HepG2 (cell line): ENCODE measurements around the gene MED13L. TPM values are rescaled to one million over a fixed set of nuclear protein-coding genes. Genes with fewer than 3 reads are reported as not detected.

Experiments used
- HIVEP1 ChIP-seq: sonication (generic); formaldehyde crosslinking; IDR thresholded peaks from 2 replicates; pipeline ENCODE4 v1.4.0; 2020; ENCODE audit warnings: mild to moderate bottlenecking, missing genetic modification reagents
- LBX2 ChIP-seq: sonication (generic); formaldehyde crosslinking; IDR thresholded peaks from 2 replicates; pipeline ENCODE4 v1.5.0; 2020; ENCODE audit warnings: missing genetic modification reagents, mild to moderate bottlenecking, borderline replicate concordance
- MLLT10 ChIP-seq: sonication (generic); formaldehyde crosslinking; IDR thresholded peaks from 2 replicates; pipeline ENCODE4 v1.4.0; 2020; ENCODE audit warnings: missing genetic modification reagents
- ZBTB40 ChIP-seq, 2 experiments: fragments of 450-650 bp in 1 of 2; sonication (generic) in 1 of 2; formaldehyde crosslinking in 1 of 2; IDR thresholded peaks; 2 replicates each; pipeline versions ENCODE4 v1.6.1 to v1.8.0; 2016 to 2022; ENCODE audit warnings: antibody characterized with exemption in 1 of 2, mild to moderate bottlenecking in 1 of 2, missing genetic modification reagents in 1 of 2
- ZNF563 ChIP-seq: sonication (generic); formaldehyde crosslinking; IDR thresholded peaks from 2 replicates; pipeline ENCODE4 v1.8.0; 2022; ENCODE audit warnings: mild to moderate bottlenecking, moderate library complexity, missing genetic modification reagents
- ZNF891 ChIP-seq: sonication (generic); formaldehyde crosslinking; IDR thresholded peaks from 2 replicates; pipeline ENCODE4 v1.5.0; 2020; ENCODE audit warnings: mild to moderate bottlenecking, missing genetic modification reagents
- polyA plus RNA-seq, 8 experiments: library from polyadenylated mRNA; depleted of rRNA in 3 of 8; stranded (reverse) in 7 of 8; unstranded in 1 of 8; fragments of >200 nt; fragmentation: Illumina TruSeq in 4 of 8; extraction: Trizol in 4 of 8; gene quantifications; 2 replicates each; pipeline versions ENCODE4 v1.2.1 to v1.2.3, GENCODE V29; 2011 to 2016; ENCODE audit warnings: low read depth in 4 of 8, missing spikeins in 1 of 8, mixed read lengths in 1 of 8; ENCODE audit not compliant: insufficient read depth in 1 of 8
- total RNA-seq, 5 experiments: library from RNA; depleted of rRNA; stranded (reverse); fragments of >200 nt; fragmentation: Illumina TruSeq; extraction: Trizol; gene quantifications; 2 replicates each; pipeline ENCODE4 v1.2.3, GENCODE V29; 2016; ENCODE audit warnings: low read depth in 1 of 5

Gene MED13L
- total and polyA plus RNA-seq, 2 of the 13 experiments (the other 11 are each of a cell fraction or from before 2014, with no cell fraction given), result 24.8 to 38.9 TPM

- TF ChIP-seq MLLT10, result no peak
- TF ChIP-seq ZNF891 (CRISPR knock-in tag), result no peak
- no peak for TF ChIP-seq HIVEP1 (CRISPR knock-in tag)
- TF ChIP-seq ZNF563 (CRISPR knock-in tag), result no peak
- TF ChIP-seq ZBTB40 (IDR thresholded peaks at IDR 0.05), result no peak
- no peak for TF ChIP-seq ZBTB40 (CRISPR knock-in tag; IDR thresholded peaks at IDR 0.05)
- no peak for TF ChIP-seq LBX2 (CRISPR knock-in tag)
- TF ChIP-seq, all 625 proteins: peak for 0
Measured at GRCh38 chr12:116150001-116150400, 127.5 kb downstream of the MED13L start (continued).
